Suprapubic skin (tissue), 4 donors: ENCODE data around the gene MLX. TPM values are rescaled to one million over a fixed set of nuclear protein-coding genes. Genes with fewer than 3 reads are reported as not detected.

Experiments used
- DNase-seq, 2 donors: peaks; one replicate each; pipeline ENCODE4 v3.0.0-alpha.2; 2019; ENCODE audit warnings: low spot score in 2 of 2
- H3K27ac ChIP-seq: fragments of 200-600 bp; sonication (generic); one replicate; pipeline ENCODE4 v1.5.1; 2019
- H3K27me3 ChIP-seq: fragments of 200-600 bp; sonication (generic); one replicate; pipeline ENCODE4 v1.5.1; 2019
- H3K36me3 ChIP-seq: fragments of 200-600 bp; sonication (generic); one replicate; pipeline ENCODE4 v1.5.1; 2019
- H3K4me1 ChIP-seq: fragments of 200-600 bp; sonication (generic); one replicate; pipeline ENCODE4 v1.5.1; 2019
- H3K4me3 ChIP-seq: fragments of 200-600 bp; sonication (generic); one replicate; pipeline ENCODE4 v1.5.1; 2019; ENCODE audit warnings: mild to moderate bottlenecking
- H3K9me3 ChIP-seq: fragments of 200-600 bp; sonication (generic); one replicate; pipeline ENCODE4 v1.5.1; 2019
- EP300 ChIP-seq: sonication (generic); formaldehyde crosslinking; IDR thresholded peaks from one replicate; pipeline ENCODE4 v1.6.1; 2017; ENCODE audit warnings: antibody characterized with exemption
- POLR2A ChIP-seq, 2 donors: fragments of 450-650 bp; IDR thresholded peaks; one replicate each; pipeline ENCODE4 v1.6.1; 2017; ENCODE audit warnings: antibody characterized with exemption in 2 of 2, mild to moderate bottlenecking in 2 of 2, moderate library complexity in 2 of 2
- POLR2AphosphoS5 ChIP-seq, 3 donors: sonication (generic); formaldehyde crosslinking; IDR thresholded peaks; one replicate each; pipeline ENCODE4 v1.6.1; 2017; ENCODE audit warnings: antibody characterized with exemption in 3 of 3
- WGBS: methylation state at CpG from one replicate; pipeline ENCODE4 v1.1.5; 2018; 5-methylcytosine and 5-hydroxymethylcytosine counted together
- total RNA-seq, 4 donors: library from RNA; depleted of rRNA; stranded (reverse); fragments of >200 nt; gene quantifications; one replicate each; pipeline ENCODE4 v1.1.0, GENCODE V29; 2016
- TF ChIP-seq, protein P1 (sequence below), 2 donors: fragments of 200-600 bp in 1 of 2; fragments of 450-650 bp in 1 of 2; sonication (generic) in 1 of 2; IDR thresholded peaks; one replicate each; pipeline ENCODE4 v1.5.1; 2016 to 2019; ENCODE audit warnings: antibody characterized with exemption in 2 of 2, mild to moderate bottlenecking in 1 of 2, moderate library complexity in 1 of 2

The MLX gene
- total RNA-seq, 4 donors from 2014 or later, result 34.7 to 62.5 (median 44.3) TPM

- no peak for TF ChIP-seq POLR2A (IDR thresholded peaks at IDR 0.05)
- Histone ChIP-seq H3K4me3 (no peak overlapping the region), H3K27ac (no peak overlapping the region), H3K36me3 (peaks cover 50% of the 10 kb centered on the region), H3K27me3 (no peaks in the 10 kb centered on the region), H3K4me1 (peaks cover 20% of the 10 kb centered on the region), H3K9me3 (no peaks in the 10 kb centered on the region)
- no peak for DNase-seq
- WGBS, result 92% methylated on average over 9 of the region's 9 CpGs
Observed at GRCh38 chr17:42591411-42591810, 24.5 kb downstream of the MLX start.

DNA sequence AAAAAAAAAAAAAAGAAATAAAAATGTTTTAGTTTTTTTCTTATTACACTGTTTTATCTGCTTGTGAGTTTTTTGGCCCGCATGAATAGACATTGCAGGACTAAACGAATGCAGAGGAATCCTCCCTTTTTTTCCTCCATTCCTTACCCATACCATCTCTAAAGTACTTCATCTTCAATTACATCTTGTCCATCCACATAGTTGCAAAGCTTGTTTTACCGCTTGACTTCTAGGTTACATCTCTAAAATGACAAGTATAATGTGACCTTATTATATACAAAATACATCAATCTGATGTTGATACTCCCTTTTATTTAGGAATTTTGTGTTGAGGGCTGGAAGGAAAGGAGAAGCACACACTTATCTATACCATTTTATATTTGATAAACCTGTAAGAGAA lies 29.5 kb downstream of the MLX start:
- Histone ChIP-seq H3K36me3 (peaks cover 9% of the 10 kb centered on the region), H3K9me3 (no peaks in the 10 kb centered on the region), H3K27ac (no peak overlapping the region), H3K4me1 (peaks cover 8% of the 10 kb centered on the region), H3K27me3 (no peaks in the 10 kb centered on the region), H3K4me3 (no peak overlapping the region)
- TF ChIP-seq POLR2A (IDR thresholded peaks at IDR 0.05) (no peak), POLR2AphosphoS5 (IDR thresholded peaks at IDR 0.05) (no peak), EP300 (no peak)
- TF ChIP-seq, protein P1, sequence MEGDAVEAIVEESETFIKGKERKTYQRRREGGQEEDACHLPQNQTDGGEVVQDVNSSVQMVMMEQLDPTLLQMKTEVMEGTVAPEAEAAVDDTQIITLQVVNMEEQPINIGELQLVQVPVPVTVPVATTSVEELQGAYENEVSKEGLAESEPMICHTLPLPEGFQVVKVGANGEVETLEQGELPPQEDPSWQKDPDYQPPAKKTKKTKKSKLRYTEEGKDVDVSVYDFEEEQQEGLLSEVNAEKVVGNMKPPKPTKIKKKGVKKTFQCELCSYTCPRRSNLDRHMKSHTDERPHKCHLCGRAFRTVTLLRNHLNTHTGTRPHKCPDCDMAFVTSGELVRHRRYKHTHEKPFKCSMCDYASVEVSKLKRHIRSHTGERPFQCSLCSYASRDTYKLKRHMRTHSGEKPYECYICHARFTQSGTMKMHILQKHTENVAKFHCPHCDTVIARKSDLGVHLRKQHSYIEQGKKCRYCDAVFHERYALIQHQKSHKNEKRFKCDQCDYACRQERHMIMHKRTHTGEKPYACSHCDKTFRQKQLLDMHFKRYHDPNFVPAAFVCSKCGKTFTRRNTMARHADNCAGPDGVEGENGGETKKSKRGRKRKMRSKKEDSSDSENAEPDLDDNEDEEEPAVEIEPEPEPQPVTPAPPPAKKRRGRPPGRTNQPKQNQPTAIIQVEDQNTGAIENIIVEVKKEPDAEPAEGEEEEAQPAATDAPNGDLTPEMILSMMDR (IDR thresholded peaks at IDR 0.05), result no peak
- DNase-seq, result no peak
- WGBS, result 59% methylated on average over 3 of the region's 3 CpGs

DNA sequence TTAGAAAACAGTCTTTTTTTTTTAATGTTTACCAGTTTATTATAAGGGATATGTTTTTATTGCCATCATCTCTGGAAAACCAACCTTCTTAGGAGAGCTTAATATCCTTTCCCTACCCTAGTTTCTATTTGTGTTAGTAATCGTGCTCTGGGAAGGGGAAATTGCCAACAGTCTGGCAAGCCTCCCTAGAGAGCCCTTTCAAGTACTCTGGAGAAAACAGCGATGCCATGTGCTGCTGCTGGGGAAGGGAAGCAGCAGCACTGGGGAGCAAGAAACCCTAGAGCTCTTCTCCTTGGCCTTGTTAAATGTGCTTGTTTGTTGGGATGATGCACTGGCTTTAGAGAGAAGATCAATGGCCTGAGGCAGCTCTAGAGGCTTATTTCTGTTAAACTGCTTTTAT lies 32.0 kb downstream of the MLX start:
- Histone ChIP-seq H3K36me3 (peaks cover 2% of the 10 kb centered on the region), H3K4me1 (peaks cover 8% of the 10 kb centered on the region), H3K27me3 (no peaks in the 10 kb centered on the region), H3K27ac (no peak overlapping the region), H3K9me3 (no peaks in the 10 kb centered on the region), H3K4me3 (no peak overlapping the region)
- no peak for TF ChIP-seq EP300
- TF ChIP-seq, protein P1 (IDR thresholded peaks at IDR 0.05), result no peak
- no peak for TF ChIP-seq POLR2A (IDR thresholded peaks at IDR 0.05)
- no peak for TF ChIP-seq POLR2AphosphoS5 (IDR thresholded peaks at IDR 0.05)
- DNase-seq, result no peak
- WGBS, result 11% methylated on average over 2 of the region's 2 CpGs

DNA sequence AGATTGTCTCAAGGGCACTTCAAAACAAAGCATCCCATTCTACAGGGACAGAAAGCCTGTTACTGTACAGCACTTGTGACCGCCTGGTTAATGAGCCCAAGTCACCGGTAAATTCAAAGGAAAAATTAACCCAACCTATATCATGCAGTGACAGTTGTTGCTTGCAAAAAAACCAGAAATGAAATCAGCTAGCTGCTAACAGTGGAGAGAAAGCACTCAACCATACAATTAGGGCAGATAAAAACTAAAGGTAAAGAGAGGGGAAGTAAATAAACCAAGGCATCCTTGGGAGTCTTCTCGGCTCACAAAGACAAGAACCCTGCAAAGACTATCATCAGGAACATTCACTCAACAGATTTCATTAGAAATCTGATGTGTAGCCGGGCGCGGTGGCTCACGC lies 36.4 kb downstream of the MLX start:
- TF ChIP-seq, protein P1 (IDR thresholded peaks at IDR 0.05), result no peak
- no peak for TF ChIP-seq EP300
- TF ChIP-seq POLR2AphosphoS5 (IDR thresholded peaks at IDR 0.05), result no peak
- Histone ChIP-seq H3K4me1 (peaks cover 36% of the 10 kb centered on the region), H3K4me3 (no peak overlapping the region), H3K27me3 (no peaks in the 10 kb centered on the region), H3K27ac (no peak overlapping the region), H3K9me3 (no peaks in the 10 kb centered on the region), H3K36me3 (no peaks in the 10 kb centered on the region)
- WGBS, result 90% methylated on average over 7 of the region's 7 CpGs
- DNase-seq, result no peak

- H3K9me3 ChIP-seq, result no peaks in the 10 kb centered on the region
- H3K27ac ChIP-seq, result no peak overlapping the region
- H3K4me1 ChIP-seq, result peaks cover 40% of the 10 kb centered on the region
- DNase-seq, result no peak
- no peak for TF ChIP-seq POLR2AphosphoS5 (IDR thresholded peaks at IDR 0.05)
- peak overlapping the region; percentile 95 for H3K4me3 ChIP-seq
- 32% methylated on average over 3 of the region's 3 CpGs for WGBS
- no peaks in the 10 kb centered on the region for H3K27me3 ChIP-seq
- peaks cover 12% of the 10 kb centered on the region for H3K36me3 ChIP-seq
Observed at GRCh38 chr17:42607769-42608168, 40.9 kb downstream of the MLX start.

DNA sequence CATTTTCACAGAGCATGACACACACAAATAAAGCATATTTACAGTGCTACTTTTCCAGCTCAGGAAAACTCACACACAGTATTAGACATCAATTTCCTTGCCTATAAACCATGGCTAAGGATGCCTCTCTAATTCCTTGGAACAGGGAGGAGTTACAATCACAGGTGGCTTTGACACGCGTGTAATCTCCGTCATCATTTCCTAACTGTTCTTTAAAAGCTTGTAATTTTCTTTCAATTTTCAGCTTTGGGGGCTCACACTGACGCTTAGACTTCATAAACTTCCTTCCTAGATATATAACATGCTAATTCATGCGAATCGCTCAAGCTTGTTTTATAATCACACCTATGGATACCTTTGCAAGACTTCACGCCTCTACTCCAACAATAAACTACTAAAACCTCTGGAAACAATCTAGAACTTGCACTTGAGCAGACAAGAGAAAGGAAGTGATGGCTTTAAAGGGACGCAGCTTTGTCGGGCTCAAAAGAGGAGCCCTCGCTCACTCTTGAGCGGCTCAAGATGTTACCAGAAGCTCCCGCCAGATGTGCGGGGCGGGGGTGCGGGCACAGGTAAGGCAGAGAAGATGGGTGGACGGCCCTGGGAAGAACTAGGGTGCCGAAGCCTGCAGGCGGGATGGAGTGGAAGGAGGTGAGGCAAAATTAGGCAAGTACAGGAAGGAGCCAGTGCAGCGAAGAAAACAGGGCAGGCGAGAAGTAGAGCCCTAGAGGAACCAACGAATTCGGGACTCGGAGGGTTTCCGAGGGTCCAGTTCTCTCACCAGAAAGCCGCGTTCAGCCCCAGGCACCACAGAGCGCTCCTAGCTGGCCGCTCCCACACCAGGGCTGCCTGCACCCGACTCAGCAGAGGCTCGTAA lies 41.6 kb downstream of the MLX start:
- no peaks in the 10 kb centered on the region for H3K9me3 ChIP-seq
- TF ChIP-seq, protein P1 (IDR thresholded peaks at IDR 0.05), result no peak
- no peak for TF ChIP-seq POLR2AphosphoS5 (IDR thresholded peaks at IDR 0.05)
- TF ChIP-seq POLR2A (IDR thresholded peaks at IDR 0.05), result no peak
- TF ChIP-seq EP300, result no peak
- peaks cover 19% of the 10 kb centered on the region for H3K36me3 ChIP-seq
- no peak for DNase-seq
- under 1% methylated on average over 30 of the region's 30 CpGs for WGBS
- H3K27ac ChIP-seq, result peak overlapping the region; percentile 95
- H3K4me3 ChIP-seq, result peak overlapping the region; percentile 95
- peaks cover 40% of the 10 kb centered on the region for H3K4me1 ChIP-seq
- no peaks in the 10 kb centered on the region for H3K27me3 ChIP-seq
